ENCODE results near the gene TUB.
A peak's percentile ranks its signal among the peaks of the same experiment; 100 is the strongest.

TUB gene

DNA sequence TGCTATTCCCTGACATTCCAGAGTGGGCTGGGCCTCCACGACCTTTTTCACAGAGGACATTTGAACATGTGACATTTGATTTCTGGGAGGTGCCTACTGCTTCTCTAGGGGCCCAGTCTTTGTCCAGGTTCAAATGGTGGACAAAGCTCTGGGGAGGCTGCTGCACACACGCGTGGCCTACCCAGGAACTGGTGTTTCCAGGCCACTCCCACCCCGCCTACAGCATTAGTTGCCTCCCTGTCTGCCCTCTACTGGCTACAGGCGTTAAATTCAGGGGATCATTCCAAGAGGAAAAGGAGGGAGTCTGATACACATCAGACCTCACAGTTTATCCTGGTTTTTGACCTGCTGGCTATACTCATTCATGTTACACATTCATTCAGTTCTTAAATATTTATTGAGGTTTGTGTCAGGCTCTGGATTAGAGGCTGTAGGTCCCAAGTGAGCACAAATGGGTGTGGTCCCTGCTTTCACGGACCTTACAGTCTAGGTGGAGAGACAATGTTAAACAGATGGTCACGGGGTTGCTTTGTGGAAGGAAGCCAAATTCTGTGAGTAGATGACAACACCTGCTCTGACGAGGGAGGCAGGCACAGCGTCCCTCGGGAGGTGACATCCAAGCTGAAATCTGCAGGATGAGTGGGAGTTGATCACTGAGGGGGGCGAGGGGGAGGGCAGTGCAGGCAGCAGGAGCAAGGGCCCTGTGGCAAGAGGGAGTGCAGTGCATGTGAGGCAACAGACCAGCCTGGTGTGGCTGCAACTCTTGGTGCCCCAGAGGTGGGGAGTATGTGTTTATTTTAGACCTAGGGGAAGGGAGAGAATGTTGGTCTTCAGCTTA is 11.8 kb downstream of the TUB start:
- peak; percentile 67 for DNase-seq

DNA sequence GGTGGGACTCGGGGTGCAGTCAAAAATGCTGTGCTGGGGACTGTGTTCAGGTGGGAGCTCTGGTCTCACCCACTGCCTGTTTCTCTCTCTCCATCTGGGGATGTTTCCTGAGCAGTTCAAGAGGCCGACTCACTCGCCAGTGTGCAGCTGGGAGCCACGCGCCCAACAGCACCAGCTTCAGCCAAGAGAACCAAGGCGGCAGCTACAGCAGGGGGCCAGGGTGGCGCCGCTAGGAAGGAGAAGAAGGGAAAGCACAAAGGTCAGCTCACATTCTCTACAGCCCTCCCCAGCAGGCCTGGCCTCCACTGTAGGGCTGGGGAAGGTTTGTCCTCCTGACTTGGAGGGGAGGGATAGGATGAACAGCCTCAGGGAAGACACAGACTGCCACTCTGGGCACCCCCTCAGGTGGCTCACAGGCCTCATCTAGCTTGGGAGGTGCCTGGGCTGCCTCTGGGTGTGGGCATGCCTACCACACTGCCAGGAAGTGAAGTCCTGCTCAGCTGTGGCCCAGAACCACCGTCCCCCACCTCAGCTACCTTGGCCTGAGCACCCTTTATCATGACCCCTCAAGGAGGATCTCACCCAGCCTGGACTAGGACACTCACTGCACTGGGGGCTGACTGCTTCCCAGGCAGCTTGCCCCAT is 13.0 kb downstream of the TUB start:
- DNase-seq = no peak

DNA sequence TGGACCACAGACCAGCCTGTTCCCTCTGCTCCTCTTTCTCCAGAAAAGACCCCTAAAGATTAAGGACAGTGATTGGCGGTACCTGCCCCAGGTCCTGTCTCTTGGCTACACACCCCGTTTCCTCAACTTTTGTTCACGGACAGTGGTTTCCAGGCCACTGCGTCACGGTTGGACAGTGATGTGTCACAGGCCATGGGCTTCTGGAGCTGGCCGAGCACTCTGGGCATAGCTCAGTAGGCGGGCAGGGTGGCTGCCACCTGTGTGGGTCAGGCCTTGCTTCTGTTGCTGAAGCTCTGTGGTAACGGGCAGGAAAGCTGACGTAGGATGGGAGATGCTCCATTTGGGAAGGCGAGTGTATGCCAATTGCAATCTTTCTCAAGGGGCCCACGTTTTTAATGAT is 13.6 kb downstream of the TUB start:
- DNase-seq = no peak

DNA sequence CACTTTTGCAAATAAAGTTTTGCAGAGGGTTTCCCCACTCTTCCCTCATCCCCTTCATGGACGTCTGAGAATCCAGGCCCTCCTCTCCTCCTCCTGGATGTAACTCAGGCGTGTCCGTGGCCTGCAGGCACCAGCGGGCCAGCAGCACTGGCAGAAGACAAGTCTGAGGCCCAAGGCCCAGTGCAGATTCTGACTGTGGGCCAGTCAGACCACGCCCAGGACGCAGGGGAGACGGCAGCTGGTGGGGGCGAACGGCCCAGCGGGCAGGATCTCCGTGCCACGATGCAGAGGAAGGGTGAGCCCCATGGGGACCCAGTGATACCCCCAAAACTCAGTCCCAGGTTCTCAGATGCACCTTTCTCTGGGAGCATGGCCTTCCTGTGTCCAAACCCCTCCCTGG is 14.4 kb downstream of the TUB start:
- no peak for DNase-seq

DNA sequence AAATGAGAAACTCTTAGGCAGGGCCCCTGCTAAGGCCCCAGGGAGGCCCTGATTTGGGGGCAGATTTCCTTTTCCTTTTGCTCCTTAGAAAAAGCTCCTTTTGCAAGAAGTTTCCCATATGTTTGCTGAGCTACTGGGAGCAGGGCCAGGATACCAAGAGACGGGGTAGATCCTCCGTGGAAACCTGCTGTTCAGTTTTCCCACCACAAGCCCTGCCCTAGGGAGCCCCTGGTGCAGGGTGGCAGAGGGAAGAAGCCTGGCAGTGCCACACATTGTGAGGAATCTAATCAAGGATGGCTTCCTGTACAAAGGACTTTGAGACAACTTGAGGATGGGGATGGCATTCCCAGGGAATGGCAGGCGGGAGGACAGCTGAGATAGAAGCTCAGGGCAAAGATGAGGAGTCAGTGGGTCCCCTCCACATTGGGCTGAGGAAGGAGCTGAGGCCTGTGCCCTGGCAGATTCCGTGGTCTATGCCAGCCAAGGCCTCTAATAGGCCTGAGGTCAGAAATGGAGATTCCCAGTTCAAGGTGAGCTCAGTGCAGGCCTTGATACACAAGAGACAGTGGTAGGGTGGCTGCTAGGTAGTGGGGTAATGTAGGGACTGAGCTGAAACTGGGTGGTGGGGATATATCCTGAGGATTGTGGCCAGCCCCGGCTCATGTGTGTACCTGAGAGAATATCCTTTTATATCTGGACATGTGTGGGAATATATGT is 15.0 kb downstream of the TUB start:
- no peak for DNase-seq

DNA sequence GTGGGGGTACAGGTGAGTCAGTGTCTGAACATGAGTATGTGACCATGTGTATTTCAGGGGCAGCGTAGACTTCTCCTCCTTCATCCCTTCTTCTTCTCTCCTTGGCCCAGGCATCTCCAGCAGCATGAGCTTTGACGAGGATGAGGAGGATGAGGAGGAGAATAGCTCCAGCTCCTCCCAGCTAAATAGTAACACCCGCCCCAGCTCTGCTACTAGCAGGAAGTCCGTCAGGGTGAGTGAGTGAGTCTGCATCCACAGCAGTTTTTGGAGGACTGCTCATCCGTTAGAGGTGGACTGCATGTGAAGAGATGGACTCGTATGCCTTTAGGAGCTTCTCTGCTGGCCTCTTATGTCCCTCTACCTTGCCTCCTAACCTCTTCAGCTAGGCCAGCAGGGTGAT is 15.6 kb downstream of the TUB start:
- no peak for DNase-seq

DNA sequence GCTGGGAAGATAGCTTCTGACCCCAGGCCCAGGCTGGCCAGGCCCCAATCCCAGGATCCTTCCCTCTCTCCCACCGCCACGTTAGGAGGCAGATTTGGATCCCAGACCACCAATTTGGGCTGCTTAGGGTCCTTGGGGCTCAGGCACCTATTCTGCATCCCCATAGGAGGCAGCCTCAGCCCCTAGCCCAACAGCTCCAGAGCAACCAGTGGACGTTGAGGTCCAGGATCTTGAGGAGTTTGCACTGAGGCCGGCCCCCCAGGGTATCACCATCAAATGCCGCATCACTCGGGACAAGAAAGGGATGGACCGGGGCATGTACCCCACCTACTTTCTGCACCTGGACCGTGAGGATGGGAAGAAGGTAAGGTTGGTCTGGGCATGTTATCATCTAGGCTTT is 16.1 kb downstream of the TUB start:
- no peak for DNase-seq

DNA sequence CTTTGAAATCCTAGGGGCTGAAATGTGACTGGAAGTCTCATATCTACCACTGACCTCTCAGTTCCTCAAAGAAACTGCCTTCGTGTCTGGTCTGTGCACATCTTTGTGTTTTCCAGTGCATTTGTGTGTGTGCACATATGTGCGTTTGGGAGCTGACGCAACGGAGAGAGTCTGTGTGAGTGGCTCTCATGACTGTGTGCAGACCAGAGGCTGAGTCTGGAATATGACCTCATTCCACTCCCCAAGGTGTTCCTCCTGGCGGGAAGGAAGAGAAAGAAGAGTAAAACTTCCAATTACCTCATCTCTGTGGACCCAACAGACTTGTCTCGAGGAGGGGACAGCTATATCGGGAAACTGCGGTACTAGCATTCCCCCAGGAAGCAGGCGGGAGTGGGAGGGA is 16.5 kb downstream of the TUB start:
- DNase-seq = no peak

DNA sequence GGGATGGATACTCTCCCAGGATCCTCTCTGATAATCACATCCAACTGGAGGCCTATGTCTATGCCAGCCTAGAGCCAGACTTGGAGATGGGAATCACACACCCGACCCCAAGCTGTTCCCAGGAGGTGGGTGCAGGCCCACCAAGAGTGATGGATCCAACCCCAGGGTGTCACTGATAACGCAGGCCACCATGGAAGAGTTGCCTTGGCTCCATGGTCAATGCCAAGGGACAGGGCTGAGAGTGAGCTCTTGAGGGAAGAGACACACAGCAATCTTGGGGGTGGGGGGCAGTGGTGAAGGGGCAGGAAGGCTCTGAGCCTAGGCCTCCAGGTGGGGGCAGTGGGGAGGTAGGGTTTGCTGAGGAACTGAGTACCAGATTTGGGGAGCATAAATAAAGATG is 16.9 kb downstream of the TUB start:
- DNase-seq = no peak

DNA sequence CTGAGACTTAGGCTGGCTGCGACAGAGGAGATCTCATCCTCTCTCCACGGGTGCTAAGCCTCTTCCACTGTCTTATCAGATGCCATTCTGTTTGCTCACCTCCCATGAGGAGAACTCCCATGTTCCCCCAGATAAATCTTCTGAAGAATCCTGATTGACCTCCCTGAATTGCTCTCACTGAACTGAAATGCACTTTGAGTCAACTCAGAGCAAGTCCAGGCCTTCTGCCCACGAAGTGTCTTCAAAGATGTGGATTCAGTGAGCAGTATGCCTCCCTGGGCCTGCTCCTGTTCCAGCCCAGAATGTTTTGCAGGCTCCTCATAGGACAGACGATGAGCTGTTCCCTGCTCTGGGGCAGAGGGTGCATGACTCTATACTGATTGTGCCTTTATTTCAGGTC is 17.4 kb downstream of the TUB start:
- DNase-seq = no peak

DNA sequence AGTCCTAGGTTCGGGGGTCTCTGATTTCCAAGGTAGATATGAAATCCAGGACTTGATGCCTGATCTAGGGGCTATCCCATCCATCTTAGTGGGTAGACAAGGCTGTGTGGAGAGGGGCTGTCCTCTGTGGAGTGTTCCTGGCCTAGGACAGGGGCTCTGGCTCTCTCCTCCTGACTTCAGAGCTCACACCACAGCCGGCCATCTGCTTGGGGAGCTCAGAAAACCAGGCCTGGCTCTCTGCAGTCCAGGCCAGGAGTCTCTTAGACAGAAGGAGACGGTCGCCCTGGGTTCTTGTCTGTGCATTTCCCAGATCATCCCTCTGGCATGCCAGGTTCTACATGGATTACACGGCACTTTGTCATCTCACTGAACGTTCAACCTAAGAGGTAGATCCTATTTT is 17.9 kb downstream of the TUB start:
- no peak for DNase-seq

DNA sequence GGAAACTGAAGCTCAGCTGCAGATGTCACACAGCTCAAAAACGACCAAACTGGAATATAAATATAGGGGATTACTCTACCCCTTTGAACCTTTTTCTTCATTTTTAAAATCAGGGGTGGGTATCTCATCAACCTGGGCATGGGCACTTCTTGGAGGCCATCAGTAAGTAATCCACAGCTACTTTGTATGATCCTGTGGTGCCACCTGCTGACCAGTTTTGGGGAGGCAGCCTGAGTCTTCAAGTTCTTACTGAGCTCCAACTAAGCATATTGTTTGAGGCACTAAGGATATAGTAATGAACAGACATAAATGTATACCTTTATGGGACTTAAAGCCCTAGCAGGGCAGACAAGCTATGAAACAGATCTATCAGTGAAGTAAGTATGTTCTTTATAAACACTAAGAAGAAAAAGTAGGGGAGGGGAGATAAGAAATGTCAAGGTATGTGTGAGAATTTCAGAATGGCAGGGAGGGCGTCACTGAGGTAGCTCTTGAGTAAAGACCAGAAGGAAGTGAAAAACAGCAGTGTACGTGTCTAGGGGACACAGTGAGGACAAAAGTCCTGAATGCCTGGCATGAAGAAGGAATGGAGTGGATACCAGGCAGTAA is 18.4 kb downstream of the TUB start:
- peak; percentile 57 for DNase-seq

DNA sequence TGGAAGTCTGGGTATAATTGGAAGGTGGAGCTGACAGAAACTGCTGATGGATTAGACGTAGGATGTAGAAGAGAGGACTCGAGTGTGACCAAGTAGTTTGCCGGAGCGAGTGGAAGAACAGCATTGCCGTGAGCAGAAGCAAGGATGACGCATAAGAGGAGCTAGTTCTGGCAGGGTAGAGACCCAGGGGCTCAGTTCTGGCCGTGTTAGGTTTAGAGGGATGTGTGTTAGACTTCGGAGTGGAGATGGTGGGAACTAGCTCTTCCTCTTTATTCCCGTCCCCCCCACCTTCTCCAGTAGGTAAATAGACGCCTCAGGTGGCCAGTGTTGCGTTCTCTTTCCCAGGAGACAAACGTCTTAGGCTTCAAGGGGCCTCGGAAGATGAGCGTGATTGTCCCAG is 19.1 kb downstream of the TUB start:
- no peak for DNase-seq

DNA sequence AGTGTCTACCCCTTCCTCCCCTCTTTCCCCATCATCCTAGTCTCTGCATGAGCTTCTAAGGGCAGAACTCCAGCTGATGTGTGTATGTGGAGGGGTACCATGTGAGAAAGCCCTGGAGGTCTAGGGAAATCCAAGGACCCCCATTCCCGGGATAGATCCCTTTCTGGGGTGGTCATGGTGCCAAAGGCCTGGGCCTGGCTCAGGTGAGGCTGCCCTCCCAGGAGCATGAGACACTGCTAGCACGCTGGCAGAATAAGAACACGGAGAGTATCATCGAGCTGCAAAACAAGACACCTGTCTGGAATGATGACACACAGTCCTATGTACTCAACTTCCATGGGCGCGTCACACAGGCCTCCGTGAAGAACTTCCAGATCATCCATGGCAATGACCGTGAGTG is 19.6 kb downstream of the TUB start:
- DNase-seq = no peak

DNA sequence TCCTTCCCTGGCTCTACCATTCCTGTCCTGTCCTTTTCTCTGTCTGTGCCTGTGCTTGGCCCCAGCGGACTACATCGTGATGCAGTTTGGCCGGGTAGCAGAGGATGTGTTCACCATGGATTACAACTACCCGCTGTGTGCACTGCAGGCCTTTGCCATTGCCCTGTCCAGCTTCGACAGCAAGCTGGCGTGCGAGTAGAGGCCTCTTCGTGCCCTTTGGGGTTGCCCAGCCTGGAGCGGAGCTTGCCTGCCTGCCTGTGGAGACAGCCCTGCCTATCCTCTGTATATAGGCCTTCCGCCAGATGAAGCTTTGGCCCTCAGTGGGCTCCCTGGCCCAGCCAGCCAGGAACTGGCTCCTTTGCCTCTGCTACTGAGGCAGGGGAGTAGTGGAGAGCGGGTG is 20.4 kb downstream of the TUB start:
- no peak for DNase-seq

DNA sequence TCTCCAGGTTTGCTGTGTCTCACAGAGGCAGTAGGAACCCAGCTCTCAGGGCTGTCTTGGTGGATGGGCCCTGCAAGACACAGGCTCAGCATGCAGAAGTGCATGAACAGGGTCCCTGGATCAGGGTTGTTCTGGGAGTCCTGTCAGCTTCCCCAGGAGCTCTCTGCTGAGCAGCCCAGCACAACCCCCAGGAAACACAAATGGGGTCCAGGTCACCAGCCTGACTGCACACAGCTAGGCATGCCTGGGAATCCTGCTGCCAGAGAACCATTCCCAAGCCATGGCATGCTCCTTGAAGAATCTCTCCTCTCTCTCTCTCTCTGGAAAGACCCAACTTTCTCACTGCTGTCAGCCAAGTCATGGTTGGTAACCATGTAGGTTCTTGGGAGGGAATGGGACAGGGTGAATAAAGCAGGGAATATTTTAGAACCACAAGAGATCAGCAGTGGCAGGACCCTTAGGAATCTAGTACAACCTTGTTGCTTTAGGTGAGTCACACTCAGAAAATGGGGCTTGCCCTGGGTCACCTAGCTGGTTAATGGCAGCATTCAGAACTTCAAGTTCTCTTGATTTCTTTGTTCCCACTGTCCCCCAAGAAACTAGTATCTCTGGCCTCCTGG is 21.4 kb downstream of the TUB start:
- DNase-seq = no peak

DNA sequence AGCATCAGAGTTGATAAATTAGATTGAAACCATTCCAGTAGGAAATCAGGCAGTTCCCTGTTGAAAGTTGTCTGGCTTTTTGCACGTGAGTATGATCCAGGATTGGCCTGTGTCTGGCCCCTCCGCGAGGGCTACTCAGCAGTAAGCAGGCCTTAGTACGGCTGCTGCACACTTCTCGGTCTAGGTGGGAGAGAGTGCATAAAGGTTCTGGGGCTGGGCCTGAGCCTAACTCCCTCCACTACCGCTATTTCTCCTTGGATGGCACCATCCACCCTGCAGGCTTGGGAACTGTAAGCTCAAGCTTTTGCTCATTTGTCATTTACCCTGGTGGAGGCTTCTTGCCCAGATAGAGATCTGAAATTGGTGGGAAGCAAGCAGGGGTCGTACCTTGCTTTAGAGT is 22.0 kb downstream of the TUB start:
- DNase-seq = no peak

DNA sequence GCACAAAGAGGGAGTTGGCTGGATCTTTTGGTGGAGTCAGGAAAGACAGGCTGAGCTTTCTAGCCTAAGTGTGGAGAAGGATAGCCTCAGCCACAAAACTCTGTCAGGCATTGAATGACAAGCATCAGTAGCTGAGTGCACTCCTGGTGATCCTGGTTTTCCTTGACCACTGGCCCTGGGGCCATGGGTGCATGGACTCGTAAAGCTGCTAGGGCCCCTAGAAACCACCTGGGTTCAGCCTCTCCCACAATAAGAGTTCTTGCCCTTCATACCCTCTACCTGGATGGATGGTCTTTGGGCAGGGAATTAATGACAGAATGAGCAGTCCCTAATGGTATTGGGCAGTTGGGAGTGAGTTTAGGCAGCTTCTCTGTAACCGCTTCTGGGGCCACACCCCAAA is 22.9 kb downstream of the TUB start:
- DNase-seq = no peak

DNA sequence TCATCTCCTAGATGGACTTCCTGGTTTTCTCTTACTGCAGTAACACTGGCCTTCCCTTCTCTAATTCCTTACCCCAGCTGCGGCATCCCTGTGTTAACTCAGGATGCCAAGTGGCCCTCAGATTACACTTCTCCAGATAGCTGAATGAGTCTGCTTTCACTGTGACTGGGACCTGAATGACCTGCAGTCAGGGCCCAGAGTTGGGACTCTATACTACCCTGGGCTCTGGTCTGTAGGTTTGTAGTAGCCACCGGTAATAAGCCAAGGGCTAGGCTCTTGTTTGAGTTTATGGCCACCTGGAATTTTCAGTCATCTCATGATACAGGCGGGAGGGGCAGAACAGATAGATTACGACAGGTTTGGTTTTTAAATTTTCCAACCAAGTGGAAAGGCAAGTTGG is 24.1 kb downstream of the TUB start:
- no peak for DNase-seq

DNA sequence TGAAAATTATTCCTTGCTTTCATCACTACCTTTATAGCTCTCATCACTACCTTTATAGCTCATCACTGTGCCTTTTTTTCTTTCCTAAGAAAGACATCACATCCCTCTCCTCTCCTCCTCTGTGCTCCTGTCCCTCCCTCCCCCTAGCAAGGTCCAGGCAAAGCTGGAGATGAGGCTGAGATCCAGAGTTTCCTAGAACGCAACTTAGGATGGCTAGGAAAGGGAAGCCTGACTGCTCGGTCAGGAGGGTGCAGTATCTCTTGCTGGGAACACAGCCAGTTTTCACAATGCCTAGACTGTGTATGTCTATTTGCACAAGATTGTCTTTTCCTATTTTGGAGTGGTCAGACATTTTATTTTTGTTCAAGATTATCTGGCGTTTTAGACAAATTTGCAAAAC is 24.7 kb downstream of the TUB start:
- no peak for DNase-seq

DNA sequence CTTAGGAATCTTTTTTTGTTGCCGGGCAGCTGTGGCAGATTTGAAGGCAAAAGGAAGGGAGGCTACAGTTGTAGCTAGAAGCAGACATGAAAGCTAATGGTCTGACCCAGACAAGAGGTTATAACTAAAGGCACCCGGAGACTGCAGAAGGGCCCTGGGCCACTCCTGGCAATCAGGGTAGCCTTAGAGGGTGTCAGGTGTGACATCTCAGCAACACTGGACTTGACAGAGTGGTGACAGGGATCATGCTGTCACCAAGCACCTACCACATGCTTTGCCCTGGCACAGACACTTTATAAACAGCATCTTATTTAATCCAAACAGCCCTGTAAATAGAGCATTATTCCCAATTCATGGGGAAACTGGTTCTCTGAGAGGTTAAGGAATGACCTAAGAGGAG is 25.7 kb downstream of the TUB start:
- no peak for DNase-seq

DNA sequence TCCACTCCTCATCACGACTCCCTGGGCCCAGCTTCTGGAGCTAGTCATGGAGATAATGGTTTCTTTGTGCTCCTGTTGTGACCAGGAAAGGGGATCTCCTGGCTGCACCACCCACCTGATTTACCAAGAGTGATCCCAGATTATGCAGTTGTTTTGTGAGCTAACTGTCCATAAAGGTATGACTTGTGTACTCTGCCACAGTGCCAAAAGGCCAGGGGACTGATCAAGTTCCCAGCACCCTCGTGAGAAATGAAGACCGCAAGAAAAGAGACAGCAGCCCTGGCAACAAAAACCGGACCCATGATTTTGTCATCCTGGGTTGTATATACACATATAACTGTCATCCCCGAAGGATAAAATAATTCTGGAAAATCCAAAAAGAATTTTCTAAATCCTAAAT is 26.6 kb downstream of the TUB start:
- DNase-seq = no peak

DNA sequence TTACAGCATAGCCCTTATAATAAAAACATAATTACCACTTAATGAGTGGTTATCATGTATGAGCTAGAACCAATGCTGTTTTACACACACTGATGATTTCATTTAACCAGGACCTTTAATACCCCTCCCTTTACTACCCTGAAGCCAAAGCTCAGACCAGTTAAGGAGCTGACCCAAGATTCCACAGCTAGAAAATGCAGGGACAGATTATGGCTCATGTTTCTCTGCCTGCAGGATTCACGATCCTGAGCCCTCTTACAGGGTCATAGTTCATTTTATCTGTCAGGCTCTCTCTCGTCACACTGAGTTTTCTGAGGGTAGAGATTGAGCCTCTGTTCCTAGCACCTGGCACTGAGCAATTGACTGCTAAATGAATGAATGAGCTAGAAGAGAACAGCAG is 27.4 kb downstream of the TUB start:
- DNase-seq = no peak
